T-helper 2 cell treated with Interferon-gamma antibody and Interleukin-4, amounts not matched to agents 5 μg/mL and 100 μg/mL, for 36 hours (primary cell): ENCODE measurements around the gene TAP1.

Source experiments
- DNase-seq: peaks from one replicate; pipeline ENCODE4 v3.0.0; 2021; ENCODE audit warnings: low spot score
- H3K27ac Mint-ChIP-seq: one replicate; pipeline ENCODE4 v1.8.0; 2021; ENCODE audit warnings: mild to moderate bottlenecking, mixed read lengths
- H3K27me3 Mint-ChIP-seq: one replicate; pipeline ENCODE4 v1.8.0; 2021; ENCODE audit warnings: low read depth, mixed read lengths
- H3K36me3 Mint-ChIP-seq: one replicate; pipeline ENCODE4 v1.8.0; 2021; ENCODE audit warnings: low read depth, mixed read lengths
- H3K4me1 Mint-ChIP-seq: one replicate; pipeline ENCODE4 v1.8.0; 2021; ENCODE audit warnings: low read depth, mixed read lengths
- H3K4me3 Mint-ChIP-seq: one replicate; pipeline ENCODE4 v1.8.0; 2022; ENCODE audit warnings: mild to moderate bottlenecking, moderate library complexity, mixed read lengths
- H3K9me3 Mint-ChIP-seq: one replicate; pipeline ENCODE4 v1.8.0; 2021; ENCODE audit warnings: mixed read lengths

TAP1 gene

GRCh38 chr6:32840604-32841246 lies 12.8 kb downstream of the TAP1 start:
- H3K27me3 Mint-ChIP-seq: no peaks in the 10 kb centered on the region
- peak overlapping the region; percentile 99 for H3K4me3 Mint-ChIP-seq
- peaks cover 62% of the 10 kb centered on the region for H3K4me1 Mint-ChIP-seq
- no peaks in the 10 kb centered on the region for H3K9me3 Mint-ChIP-seq
- peaks cover 78% of the 10 kb centered on the region for H3K36me3 Mint-ChIP-seq
- peak; percentile 47 for DNase-seq
- peak overlapping the region; percentile 98 for H3K27ac Mint-ChIP-seq

GRCh38 chr6:32839356-32839755 lies 14.1 kb downstream of the TAP1 start:
- no peak for DNase-seq
- Mint-ChIP-seq H3K36me3 (peaks cover 79% of the 10 kb centered on the region), H3K9me3 (no peaks in the 10 kb centered on the region), H3K4me1 (peaks cover 65% of the 10 kb centered on the region), H3K27ac (peak overlapping the region; percentile 98), H3K27me3 (no peaks in the 10 kb centered on the region), H3K4me3 (peak overlapping the region; percentile 81)

- H3K9me3 Mint-ChIP-seq: no peaks in the 10 kb centered on the region
- peak within 1 kb of the TSS; percentile 81 for H3K4me3 Mint-ChIP-seq
- H3K36me3 Mint-ChIP-seq: peaks cover 81% of the 10 kb centered on the region
- no peaks in the 10 kb centered on the region for H3K27me3 Mint-ChIP-seq
- H3K27ac Mint-ChIP-seq: peak within 1 kb of the TSS; percentile 98
- H3K4me1 Mint-ChIP-seq: peaks cover 75% of the 10 kb centered on the region
- DNase-seq: peak; percentile 95
Observed at GRCh38 chr6:32838114-32838958, 15.2 kb downstream of the TAP1 start, which contains the start of gene TAP2. TSS of gene TAP2 (minus strand) at chr6:32838739. CDS start at chr6:32838233, 506 bp downstream.

- no peak for DNase-seq
- peak overlapping the region; percentile 81 for H3K4me3 Mint-ChIP-seq
- H3K4me1 Mint-ChIP-seq: peaks cover 77% of the 10 kb centered on the region
- H3K27me3 Mint-ChIP-seq: no peaks in the 10 kb centered on the region
- H3K27ac Mint-ChIP-seq: peak overlapping the region; percentile 98
- peaks cover 82% of the 10 kb centered on the region for H3K36me3 Mint-ChIP-seq
- H3K9me3 Mint-ChIP-seq: no peaks in the 10 kb centered on the region
Observed at GRCh38 chr6:32837651-32838113, 15.8 kb downstream of the TAP1 start.

DNA sequence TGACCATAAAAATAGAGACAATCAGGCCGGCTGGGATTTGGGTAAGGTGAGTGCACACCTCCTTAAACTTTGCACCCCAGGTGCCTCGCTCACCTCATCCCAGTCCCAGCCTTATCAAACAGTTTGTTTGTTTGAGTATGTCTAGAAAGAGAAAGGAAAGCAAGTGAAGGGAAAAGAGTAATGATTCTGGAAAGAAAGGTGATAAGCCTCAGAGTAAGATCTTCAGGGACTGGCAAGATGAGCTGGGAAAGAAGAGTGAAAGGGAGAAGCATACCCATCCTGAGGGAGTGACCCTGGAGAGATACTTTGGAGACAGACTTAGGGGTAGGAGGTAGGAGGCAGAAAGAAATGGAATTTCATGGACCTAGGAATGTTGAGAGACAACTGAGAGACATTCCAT lies 16.6 kb downstream of the TAP1 start:
- peaks cover 79% of the 10 kb centered on the region for H3K36me3 Mint-ChIP-seq
- peak overlapping the region; percentile 81 for H3K4me3 Mint-ChIP-seq
- no peak for DNase-seq
- peak overlapping the region; percentile 98 for H3K27ac Mint-ChIP-seq
- peaks cover 76% of the 10 kb centered on the region for H3K4me1 Mint-ChIP-seq
- H3K27me3 Mint-ChIP-seq: no peaks in the 10 kb centered on the region
- H3K9me3 Mint-ChIP-seq: no peaks in the 10 kb centered on the region

- Mint-ChIP-seq H3K9me3 (no peaks in the 10 kb centered on the region), H3K27me3 (no peaks in the 10 kb centered on the region), H3K27ac (no peak overlapping the region), H3K4me3 (peak overlapping the region; percentile 40), H3K36me3 (peaks cover 78% of the 10 kb centered on the region), H3K4me1 (peaks cover 70% of the 10 kb centered on the region)
- no peak for DNase-seq
Observed at GRCh38 chr6:32835167-32835893, 18.2 kb downstream of the TAP1 start.

- Mint-ChIP-seq H3K9me3 (no peaks in the 10 kb centered on the region), H3K4me3 (peak overlapping the region; percentile 38), H3K36me3 (peaks cover 84% of the 10 kb centered on the region), H3K4me1 (peaks cover 60% of the 10 kb centered on the region), H3K27ac (peak overlapping the region; percentile 34), H3K27me3 (no peaks in the 10 kb centered on the region)
- DNase-seq: no peak
Observed at GRCh38 chr6:32833664-32834063, 19.8 kb downstream of the TAP1 start.

- Mint-ChIP-seq H3K27me3 (no peaks in the 10 kb centered on the region), H3K9me3 (no peaks in the 10 kb centered on the region), H3K4me1 (peaks cover 64% of the 10 kb centered on the region), H3K27ac (no peak overlapping the region), H3K36me3 (peaks cover 87% of the 10 kb centered on the region), H3K4me3 (no peak overlapping the region)
- DNase-seq: no peak
Observed at GRCh38 chr6:32832535-32832934, 21.0 kb downstream of the TAP1 start.

- H3K27me3 Mint-ChIP-seq: no peaks in the 10 kb centered on the region
- H3K4me3 Mint-ChIP-seq: no peak overlapping the region
- H3K36me3 Mint-ChIP-seq: peaks cover 78% of the 10 kb centered on the region
- peaks cover 56% of the 10 kb centered on the region for H3K4me1 Mint-ChIP-seq
- H3K27ac Mint-ChIP-seq: no peak overlapping the region
- DNase-seq: no peak
- no peaks in the 10 kb centered on the region for H3K9me3 Mint-ChIP-seq
Observed at GRCh38 chr6:32830936-32831335, 22.6 kb downstream of the TAP1 start.

DNA sequence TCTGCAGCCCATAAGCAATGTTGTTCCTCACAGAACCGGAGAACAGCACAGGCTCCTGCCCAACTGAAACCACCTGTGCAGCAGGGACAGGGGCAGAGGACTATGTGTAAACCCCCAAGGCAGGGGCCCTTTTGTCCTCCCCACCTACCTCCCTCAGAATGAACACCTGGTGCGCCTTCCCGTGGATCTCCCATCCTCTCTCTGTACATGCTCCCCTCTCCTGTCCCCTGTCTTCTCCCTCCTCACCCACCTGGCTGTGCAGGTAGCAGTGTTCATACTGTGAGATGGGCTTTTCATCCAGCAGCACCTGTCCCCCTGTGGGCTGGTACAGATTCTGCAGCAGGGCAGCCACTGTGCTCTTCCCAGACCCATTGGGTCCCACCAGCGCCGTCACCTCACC lies 23.5 kb downstream of the TAP1 start:
- Mint-ChIP-seq H3K27ac (no peak overlapping the region), H3K4me1 (peaks cover 48% of the 10 kb centered on the region), H3K4me3 (no peak overlapping the region), H3K36me3 (peaks cover 70% of the 10 kb centered on the region), H3K27me3 (no peaks in the 10 kb centered on the region), H3K9me3 (no peaks in the 10 kb centered on the region)
- no peak for DNase-seq

GRCh38 chr6:32829495-32829894 lies 24.0 kb downstream of the TAP1 start:
- Mint-ChIP-seq H3K4me1 (peaks cover 43% of the 10 kb centered on the region), H3K27me3 (no peaks in the 10 kb centered on the region), H3K9me3 (no peaks in the 10 kb centered on the region), H3K27ac (no peak overlapping the region), H3K4me3 (no peak overlapping the region), H3K36me3 (peaks cover 64% of the 10 kb centered on the region)
- DNase-seq: no peak

DNA sequence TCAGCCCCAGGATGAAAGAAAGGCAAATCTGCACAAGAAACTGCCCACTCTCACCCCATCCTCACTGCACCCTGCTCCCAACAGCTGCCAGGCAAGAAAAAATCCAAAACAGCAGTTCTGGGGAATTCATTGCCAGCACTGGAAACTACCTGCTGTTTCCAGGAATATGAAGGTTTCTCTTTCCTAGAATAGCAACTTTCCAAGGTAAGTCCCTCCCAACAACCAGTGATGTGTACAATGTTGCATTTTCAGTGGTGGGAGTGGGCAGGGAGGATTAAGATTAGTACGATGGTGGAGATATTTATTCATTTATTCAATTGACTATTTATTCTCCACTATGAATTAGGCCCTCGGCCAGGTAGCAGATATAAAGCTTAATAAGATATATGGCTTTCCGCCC lies 26.5 kb downstream of the TAP1 start:
- H3K27ac Mint-ChIP-seq: no peak overlapping the region
- no peaks in the 10 kb centered on the region for H3K9me3 Mint-ChIP-seq
- H3K27me3 Mint-ChIP-seq: no peaks in the 10 kb centered on the region
- H3K36me3 Mint-ChIP-seq: peaks cover 43% of the 10 kb centered on the region
- no peak overlapping the region for H3K4me3 Mint-ChIP-seq
- DNase-seq: no peak
- H3K4me1 Mint-ChIP-seq: peaks cover 22% of the 10 kb centered on the region

GRCh38 chr6:32825966-32826365 lies 27.5 kb downstream of the TAP1 start:
- no peak for DNase-seq
- Mint-ChIP-seq H3K4me1 (peaks cover 15% of the 10 kb centered on the region), H3K27ac (no peak overlapping the region), H3K36me3 (peaks cover 34% of the 10 kb centered on the region), H3K9me3 (no peaks in the 10 kb centered on the region), H3K4me3 (no peak overlapping the region), H3K27me3 (no peaks in the 10 kb centered on the region)

- H3K4me1 Mint-ChIP-seq: no peaks in the 10 kb centered on the region
- H3K27ac Mint-ChIP-seq: no peak overlapping the region
- H3K27me3 Mint-ChIP-seq: no peaks in the 10 kb centered on the region
- H3K36me3 Mint-ChIP-seq: no peaks in the 10 kb centered on the region
- no peak for DNase-seq
- no peak overlapping the region for H3K4me3 Mint-ChIP-seq
- no peaks in the 10 kb centered on the region for H3K9me3 Mint-ChIP-seq
Observed at GRCh38 chr6:32819729-32820128, 33.8 kb downstream of the TAP1 start.
